Coronary artery (tissue), 2 donors: ENCODE results near the gene BMAL2.
A peak's percentile ranks its signal among the peaks of the same experiment; 100 is the strongest.

Source experiments
- DNase-seq: peaks from one replicate; pipeline ENCODE4 v3.0.0-alpha.2; 2017; ENCODE audit warnings: low spot score
- H3K27ac ChIP-seq, 2 donors: fragments of 200-600 bp; sonication (generic); one replicate each; pipeline ENCODE4 v1.5.1; 2016 to 2019
- H3K4me3 ChIP-seq: fragments of 200-600 bp; sonication (generic); 2 replicates; pipeline ENCODE4 v1.5.1; 2016; ENCODE audit warnings: mild to moderate bottlenecking, moderate library complexity
- TF ChIP-seq, protein P1 (sequence below): fragments of 200-600 bp; sonication (generic); IDR thresholded peaks from one replicate; pipeline ENCODE4 v1.5.1; 2019; ENCODE audit warnings: antibody characterized with exemption

Gene BMAL2

DNA sequence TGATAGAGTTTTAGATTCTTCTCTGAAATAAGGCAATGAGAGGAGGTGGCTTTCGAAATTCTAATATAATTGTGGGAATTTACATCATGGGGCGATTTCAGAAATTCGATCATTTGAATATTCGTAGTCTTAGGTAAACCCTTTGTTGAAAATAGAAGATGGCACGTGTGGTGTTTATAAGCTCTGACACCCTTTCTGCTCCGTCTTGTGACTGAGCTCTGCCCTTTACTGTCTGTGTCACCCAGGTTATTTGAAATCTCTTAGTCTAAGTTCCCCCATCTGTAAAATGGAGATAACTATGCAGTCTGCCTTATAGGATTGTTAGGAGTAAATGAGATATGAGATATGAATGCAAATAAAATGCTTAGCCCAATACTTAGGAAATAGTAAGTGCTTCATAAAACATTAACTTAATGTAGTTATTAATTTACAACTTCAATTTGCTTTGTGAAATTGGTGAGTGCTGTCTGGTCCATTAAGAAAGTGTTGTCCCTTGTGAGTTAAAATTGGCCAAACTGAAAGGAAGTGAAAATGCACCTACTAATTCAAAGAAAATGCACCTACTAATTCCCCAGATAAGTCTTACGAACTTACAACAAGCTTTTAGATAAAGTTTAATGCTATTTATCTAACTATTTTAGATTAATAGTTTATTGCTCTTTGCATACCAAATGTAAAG lies 1.5 kb downstream of the BMAL2 start:
- TF ChIP-seq, protein P1, sequence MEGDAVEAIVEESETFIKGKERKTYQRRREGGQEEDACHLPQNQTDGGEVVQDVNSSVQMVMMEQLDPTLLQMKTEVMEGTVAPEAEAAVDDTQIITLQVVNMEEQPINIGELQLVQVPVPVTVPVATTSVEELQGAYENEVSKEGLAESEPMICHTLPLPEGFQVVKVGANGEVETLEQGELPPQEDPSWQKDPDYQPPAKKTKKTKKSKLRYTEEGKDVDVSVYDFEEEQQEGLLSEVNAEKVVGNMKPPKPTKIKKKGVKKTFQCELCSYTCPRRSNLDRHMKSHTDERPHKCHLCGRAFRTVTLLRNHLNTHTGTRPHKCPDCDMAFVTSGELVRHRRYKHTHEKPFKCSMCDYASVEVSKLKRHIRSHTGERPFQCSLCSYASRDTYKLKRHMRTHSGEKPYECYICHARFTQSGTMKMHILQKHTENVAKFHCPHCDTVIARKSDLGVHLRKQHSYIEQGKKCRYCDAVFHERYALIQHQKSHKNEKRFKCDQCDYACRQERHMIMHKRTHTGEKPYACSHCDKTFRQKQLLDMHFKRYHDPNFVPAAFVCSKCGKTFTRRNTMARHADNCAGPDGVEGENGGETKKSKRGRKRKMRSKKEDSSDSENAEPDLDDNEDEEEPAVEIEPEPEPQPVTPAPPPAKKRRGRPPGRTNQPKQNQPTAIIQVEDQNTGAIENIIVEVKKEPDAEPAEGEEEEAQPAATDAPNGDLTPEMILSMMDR, result no peak
- Histone ChIP-seq H3K4me3 (peak overlapping the region; percentile 85), H3K27ac (no peak overlapping the region)
- DNase-seq, result no peak

DNA sequence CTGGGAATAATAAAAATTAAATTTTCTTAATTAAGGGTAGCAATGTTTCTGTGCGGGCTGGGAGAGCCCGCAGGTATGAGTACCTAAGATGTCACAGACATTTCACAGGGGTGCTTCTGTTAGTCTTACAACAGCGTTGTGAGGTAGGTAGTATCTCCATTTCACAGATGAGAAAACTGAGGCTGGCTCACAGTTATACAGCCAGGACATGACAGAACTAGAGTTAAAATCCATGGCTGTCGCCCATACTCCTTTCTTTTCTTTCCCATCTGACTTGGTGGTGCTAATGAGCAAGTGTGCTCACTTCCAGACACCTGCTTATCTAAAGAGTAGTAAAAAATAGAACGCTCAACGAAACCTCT lies 2.1 kb downstream of the BMAL2 start:
- no peak overlapping the region for H3K4me3 ChIP-seq
- no peak overlapping the region for H3K27ac ChIP-seq
- TF ChIP-seq, protein P1, result no peak
- no peak for DNase-seq

DNA sequence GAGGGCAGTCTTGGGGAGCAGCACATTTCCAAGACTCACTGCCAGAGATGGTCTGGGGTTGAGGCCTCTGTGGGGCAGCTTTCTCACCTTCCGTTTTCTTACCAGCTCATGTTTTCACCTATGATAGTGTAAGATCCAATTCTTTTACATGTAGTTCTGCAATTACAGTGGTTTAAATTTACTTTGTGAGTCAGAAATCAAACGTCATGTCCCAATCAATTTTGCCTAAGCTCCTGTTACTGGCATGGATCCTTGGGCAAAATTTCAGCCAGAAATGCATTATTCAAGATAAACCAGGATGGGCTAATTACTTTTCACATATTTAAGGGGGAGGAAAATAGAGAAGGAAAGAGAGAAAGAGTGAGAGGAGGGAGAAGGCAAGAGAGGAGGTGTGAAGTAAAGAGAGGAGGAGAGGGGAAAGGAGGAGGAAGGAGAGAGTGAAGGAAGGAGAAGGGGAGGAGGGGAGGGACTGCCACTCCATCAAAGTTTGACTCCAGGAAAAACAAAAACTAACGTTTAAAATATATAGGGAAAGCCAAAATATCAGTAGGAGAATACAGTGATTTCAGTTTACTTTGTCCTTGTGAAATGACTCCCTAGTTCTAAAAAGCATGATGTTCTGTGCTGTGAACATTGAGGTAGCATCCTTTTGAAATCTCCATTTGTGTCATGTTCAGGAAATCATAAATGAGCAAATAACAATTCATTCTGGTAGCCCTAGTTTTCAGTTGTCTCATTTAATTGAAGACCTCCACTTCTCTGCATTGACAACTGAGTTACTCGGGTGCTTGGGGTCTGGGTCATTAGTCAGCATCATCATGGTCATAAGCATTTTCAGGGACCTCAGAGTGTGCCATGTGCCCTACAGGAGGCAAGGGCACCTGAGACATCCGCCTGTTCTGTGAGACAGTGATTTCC lies 3.0 kb downstream of the BMAL2 start:
- no peak for DNase-seq
- H3K27ac ChIP-seq, result no peak overlapping the region
- TF ChIP-seq, protein P1, result no peak
- no peak overlapping the region for H3K4me3 ChIP-seq

DNA sequence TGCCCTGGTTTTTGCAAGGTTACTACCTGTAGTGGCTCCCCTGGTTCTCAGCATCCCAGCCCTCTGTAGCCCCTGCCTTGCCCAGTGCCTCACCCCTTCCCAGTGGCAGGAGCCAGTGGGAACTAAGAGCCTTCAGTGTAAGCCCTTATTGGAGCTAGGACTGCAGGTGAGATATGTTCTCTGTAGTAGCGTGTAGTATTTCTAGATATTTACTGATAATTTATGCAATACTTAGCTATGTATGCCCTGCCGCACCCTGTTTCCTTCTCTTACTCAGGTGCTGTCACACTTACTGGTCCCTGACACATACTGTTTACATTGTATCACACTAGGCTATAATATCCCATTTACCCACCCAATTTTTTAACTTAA lies 3.6 kb downstream of the BMAL2 start:
- Histone ChIP-seq H3K4me3 (no peak overlapping the region), H3K27ac (no peak overlapping the region)
- no peak for DNase-seq
- TF ChIP-seq, protein P1, result no peak

DNA sequence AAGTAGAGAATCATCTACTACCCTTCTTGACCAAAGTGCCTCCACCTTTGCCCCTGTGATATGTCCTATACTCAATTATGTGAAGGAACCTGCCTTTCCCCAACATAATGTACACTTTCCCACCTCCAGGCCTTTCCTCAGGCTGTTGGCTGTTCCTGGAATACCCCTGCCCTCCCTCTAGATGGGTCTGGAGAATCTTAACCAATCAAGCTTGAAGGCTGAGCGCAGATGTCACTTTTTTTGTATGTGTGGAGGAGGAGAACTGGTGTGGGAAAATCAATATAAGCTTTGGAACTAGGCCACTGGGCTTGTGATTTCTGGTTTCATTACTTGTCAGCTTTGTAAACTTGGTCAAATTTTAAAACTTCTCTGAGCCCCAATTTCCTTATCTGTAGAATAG lies 4.7 kb downstream of the BMAL2 start:
- H3K27ac ChIP-seq, result no peak overlapping the region
- DNase-seq, result no peak
- TF ChIP-seq, protein P1, result no peak
- no peak overlapping the region for H3K4me3 ChIP-seq

DNA sequence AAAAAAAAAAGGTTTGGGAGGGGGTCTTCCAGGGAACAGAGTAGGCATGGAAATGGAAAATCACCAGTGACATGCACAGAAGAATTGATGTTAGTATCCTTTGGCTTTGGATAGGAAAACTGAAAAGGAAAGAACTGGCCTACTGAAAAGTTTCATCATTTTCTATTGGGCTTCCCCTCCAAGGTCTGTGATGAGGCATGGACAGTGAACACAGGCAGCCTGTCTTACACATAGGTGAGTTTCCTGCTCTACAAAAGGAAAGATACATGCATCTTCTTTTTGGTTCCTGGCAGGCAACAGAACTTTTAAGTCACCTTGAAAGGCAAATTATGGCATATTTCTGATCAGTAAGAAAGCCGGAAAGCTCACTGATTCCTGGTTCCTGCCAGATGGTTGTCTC lies 5.8 kb downstream of the BMAL2 start:
- no peak for DNase-seq

More for the DNA sequence above, 5.8 kb downstream of the BMAL2 start:
- TF ChIP-seq, protein P1, result no peak
- Histone ChIP-seq H3K4me3 (no peak overlapping the region), H3K27ac (no peak overlapping the region)
